Fibroblast of pulmonary artery (primary cell): Measurements from ENCODE around the gene PPP2R2C.

ENCODE experiments used
- DNase-seq: peaks from one replicate; pipeline ENCODE4 v3.0.0-alpha.2; 2010; ENCODE audit warnings: low read depth
- H3K4me3 ChIP-seq: replicated peaks from 2 replicates; pipeline ENCODE4 v1.5.1; 2011; ENCODE audit warnings: low read depth, mild to moderate bottlenecking, control low read depth, low read length, moderate library complexity
- CTCF ChIP-seq: IDR thresholded peaks from 2 replicates; pipeline ENCODE4 v1.5.1; 2011; ENCODE audit warnings: mild to moderate bottlenecking, control low read depth, low read length, inconsistent platforms; ENCODE audit errors: missing control alignments

The PPP2R2C gene

GRCh38 chr4:6373541-6374410, 98.6 kb downstream of the PPP2R2C start:
- H3K4me3 ChIP-seq = no peak overlapping the region
- DNase-seq = no peak
- no peak for TF ChIP-seq CTCF

GRCh38 chr4:6372649-6373525, 99.5 kb downstream of the PPP2R2C start:
- no peak for TF ChIP-seq CTCF
- peak; percentile 37 for DNase-seq
- H3K4me3 ChIP-seq = no peak overlapping the region

GRCh38 chr4:6371812-6372211, 100.6 kb downstream of the PPP2R2C start:
- TF ChIP-seq CTCF = no peak
- H3K4me3 ChIP-seq = no peak overlapping the region
- DNase-seq = no peak

GRCh38 chr4:6371271-6371670, 101.1 kb downstream of the PPP2R2C start:
- TF ChIP-seq CTCF = no peak
- no peak for DNase-seq
- H3K4me3 ChIP-seq = no peak overlapping the region

GRCh38 chr4:6369924-6370645, 102.3 kb downstream of the PPP2R2C start:
- no peak overlapping the region for H3K4me3 ChIP-seq
- DNase-seq = no peak
- no peak for TF ChIP-seq CTCF

GRCh38 chr4:6369511-6369910, 102.9 kb downstream of the PPP2R2C start:
- no peak for DNase-seq
- H3K4me3 ChIP-seq = no peak overlapping the region
- no peak for TF ChIP-seq CTCF
